ENCODE results near the gene ERGIC1. TPM values are rescaled to one million over a fixed set of nuclear protein-coding genes. Genes with fewer than 3 reads are reported as not detected.

Gene ERGIC1
- total RNA-seq, 1 experiment from 2014 or later = 89.8 TPM

DNA sequence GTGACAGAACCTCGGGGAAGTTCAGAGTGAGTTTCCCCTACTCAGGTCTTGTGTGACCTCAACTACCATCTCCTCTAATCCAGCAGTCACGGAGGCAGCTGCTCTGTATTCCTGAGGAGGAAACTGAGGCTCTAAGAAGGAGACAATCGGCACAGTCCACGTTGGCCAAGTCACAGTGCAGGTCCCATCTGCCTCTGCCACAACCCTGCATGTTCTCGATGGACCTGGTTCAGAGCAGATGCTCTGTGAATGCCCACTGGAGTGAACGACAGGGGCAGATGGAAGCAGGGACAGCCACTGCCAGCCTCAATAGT lies 722 bp upstream of the ERGIC1 start (continued):
- TF ChIP-seq, protein P1, sequence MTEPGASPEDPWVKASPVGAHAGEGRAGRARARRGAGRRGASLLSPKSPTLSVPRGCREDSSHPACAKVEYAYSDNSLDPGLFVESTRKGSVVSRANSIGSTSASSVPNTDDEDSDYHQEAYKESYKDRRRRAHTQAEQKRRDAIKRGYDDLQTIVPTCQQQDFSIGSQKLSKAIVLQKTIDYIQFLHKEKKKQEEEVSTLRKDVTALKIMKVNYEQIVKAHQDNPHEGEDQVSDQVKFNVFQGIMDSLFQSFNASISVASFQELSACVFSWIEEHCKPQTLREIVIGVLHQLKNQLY (CRISPR knock-in tag; IDR thresholded peaks at IDR 0.05) = no peak
- TF ChIP-seq JAZF1 (CRISPR knock-in tag; IDR thresholded peaks at IDR 0.05) = no peak
- no peak for TF ChIP-seq TEAD1 (CRISPR knock-in tag; IDR thresholded peaks at IDR 0.05)
- TF ChIP-seq OVOL2 (CRISPR knock-in tag; IDR thresholded peaks at IDR 0.05; ENCODE audit: borderline replicate concordance) = no peak
- no peak for TF ChIP-seq SMAD4 (CRISPR knock-in tag; IDR thresholded peaks at IDR 0.05)
- TF ChIP-seq NR1H2 (CRISPR knock-in tag; IDR thresholded peaks at IDR 0.05) = no peak
- TF ChIP-seq, protein P2, sequence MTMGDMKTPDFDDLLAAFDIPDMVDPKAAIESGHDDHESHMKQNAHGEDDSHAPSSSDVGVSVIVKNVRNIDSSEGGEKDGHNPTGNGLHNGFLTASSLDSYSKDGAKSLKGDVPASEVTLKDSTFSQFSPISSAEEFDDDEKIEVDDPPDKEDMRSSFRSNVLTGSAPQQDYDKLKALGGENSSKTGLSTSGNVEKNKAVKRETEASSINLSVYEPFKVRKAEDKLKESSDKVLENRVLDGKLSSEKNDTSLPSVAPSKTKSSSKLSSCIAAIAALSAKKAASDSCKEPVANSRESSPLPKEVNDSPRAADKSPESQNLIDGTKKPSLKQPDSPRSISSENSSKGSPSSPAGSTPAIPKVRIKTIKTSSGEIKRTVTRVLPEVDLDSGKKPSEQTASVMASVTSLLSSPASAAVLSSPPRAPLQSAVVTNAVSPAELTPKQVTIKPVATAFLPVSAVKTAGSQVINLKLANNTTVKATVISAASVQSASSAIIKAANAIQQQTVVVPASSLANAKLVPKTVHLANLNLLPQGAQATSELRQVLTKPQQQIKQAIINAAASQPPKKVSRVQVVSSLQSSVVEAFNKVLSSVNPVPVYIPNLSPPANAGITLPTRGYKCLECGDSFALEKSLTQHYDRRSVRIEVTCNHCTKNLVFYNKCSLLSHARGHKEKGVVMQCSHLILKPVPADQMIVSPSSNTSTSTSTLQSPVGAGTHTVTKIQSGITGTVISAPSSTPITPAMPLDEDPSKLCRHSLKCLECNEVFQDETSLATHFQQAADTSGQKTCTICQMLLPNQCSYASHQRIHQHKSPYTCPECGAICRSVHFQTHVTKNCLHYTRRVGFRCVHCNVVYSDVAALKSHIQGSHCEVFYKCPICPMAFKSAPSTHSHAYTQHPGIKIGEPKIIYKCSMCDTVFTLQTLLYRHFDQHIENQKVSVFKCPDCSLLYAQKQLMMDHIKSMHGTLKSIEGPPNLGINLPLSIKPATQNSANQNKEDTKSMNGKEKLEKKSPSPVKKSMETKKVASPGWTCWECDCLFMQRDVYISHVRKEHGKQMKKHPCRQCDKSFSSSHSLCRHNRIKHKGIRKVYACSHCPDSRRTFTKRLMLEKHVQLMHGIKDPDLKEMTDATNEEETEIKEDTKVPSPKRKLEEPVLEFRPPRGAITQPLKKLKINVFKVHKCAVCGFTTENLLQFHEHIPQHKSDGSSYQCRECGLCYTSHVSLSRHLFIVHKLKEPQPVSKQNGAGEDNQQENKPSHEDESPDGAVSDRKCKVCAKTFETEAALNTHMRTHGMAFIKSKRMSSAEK (CRISPR knock-in tag; IDR thresholded peaks at IDR 0.05; ENCODE audit: borderline replicate concordance) = no peak
- TF ChIP-seq HMGA2 (CRISPR knock-in tag; IDR thresholded peaks at IDR 0.05) = no peak

DNA sequence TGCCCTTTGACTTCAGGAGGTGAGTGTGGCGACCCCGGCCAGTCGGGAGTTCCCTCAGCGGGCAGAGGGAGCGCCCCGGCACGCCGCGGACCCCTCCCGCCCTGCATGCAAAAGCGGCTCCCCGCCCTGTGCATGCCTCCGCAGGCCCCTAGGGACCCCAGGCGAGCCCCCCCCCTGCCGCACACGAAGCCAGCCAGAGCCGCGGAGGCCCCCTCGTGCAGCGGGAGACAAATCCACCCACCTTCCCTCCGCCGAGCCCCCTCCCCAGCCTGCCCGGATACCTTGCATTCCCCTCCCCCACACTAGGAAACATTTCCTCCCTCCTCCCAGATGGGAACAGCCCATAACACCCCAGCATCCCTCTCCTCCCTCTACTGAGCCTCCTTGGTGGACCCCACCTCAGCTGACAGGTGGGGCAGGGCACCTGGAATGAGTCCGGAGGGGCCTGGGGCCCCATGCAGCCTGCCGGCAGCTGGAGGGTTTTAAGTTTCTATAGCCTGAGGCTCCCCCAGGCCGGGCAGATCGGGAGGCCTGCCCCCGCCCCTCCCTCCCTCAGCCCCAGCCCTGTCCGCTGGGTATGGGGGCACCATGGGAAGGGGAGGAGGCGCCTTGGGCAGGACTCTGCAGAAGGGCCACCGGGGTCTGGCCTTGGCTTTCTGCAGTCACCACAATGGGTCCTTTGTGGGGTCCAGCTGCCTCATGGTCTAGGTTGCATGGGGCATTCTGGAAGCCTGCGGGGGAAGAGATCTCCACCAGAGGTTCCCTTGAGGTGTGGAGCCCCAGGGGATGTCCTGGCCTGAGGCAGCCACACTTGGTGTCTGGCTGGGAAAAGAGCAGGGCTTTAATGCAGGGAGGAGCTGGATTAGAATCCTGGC lies 601 bp downstream of the ERGIC1 start:
- Mint-ChIP-seq H3K27me3 (ENCODE audit: low read depth) (no peaks in the 10 kb centered on the region), H3K4me3 (peak overlapping the region; percentile 85), H3K27ac (peak overlapping the region; percentile 68; the same call in 1 of the 2 replicates), H3K4me1 (peaks cover 35% of the 10 kb centered on the region), H3K36me3 (no peaks in the 10 kb centered on the region), H3K9me3 (no peaks in the 10 kb centered on the region)
- CTCF ChIA-PET = interaction anchor here (0.5 to 3.9 kb wide), 5 partner anchors 9 to 120 kb away, joined by 3 to 20 read pairs (median 3); partner anchors contain the start of gene DUSP1
- DNase-seq (ENCODE audit: low spot score) (peak; percentile 51), ATAC-seq (peak; percentile 61)
- POLR2A ChIA-PET = interaction anchor here (0.6 to 1.5 kb wide), 4 partner anchors 50 to 1109 kb away, joined by 3 to 7 read pairs (median 4); partner anchors contain the start of gene DUSP1
- TF ChIP-seq MYBL2 (CRISPR knock-in tag; IDR thresholded peaks at IDR 0.05) (0 out of 2 replicates have a peak, but pooled peaks have one; percentile 3), FOXK1 (CRISPR knock-in tag; IDR thresholded peaks at IDR 0.05) (0 out of 2 replicates have a peak, but pooled peaks have one; percentile 18), IRF2 (CRISPR knock-in tag; IDR thresholded peaks at IDR 0.05; ENCODE audit: borderline replicate concordance, low read depth) (no peak)
- TF ChIP-seq, protein P3, sequence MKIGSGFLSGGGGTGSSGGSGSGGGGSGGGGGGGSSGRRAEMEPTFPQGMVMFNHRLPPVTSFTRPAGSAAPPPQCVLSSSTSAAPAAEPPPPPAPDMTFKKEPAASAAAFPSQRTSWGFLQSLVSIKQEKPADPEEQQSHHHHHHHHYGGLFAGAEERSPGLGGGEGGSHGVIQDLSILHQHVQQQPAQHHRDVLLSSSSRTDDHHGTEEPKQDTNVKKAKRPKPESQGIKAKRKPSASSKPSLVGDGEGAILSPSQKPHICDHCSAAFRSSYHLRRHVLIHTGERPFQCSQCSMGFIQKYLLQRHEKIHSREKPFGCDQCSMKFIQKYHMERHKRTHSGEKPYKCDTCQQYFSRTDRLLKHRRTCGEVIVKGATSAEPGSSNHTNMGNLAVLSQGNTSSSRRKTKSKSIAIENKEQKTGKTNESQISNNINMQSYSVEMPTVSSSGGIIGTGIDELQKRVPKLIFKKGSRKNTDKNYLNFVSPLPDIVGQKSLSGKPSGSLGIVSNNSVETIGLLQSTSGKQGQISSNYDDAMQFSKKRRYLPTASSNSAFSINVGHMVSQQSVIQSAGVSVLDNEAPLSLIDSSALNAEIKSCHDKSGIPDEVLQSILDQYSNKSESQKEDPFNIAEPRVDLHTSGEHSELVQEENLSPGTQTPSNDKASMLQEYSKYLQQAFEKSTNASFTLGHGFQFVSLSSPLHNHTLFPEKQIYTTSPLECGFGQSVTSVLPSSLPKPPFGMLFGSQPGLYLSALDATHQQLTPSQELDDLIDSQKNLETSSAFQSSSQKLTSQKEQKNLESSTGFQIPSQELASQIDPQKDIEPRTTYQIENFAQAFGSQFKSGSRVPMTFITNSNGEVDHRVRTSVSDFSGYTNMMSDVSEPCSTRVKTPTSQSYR (CRISPR knock-in tag; IDR thresholded peaks at IDR 0.05) = peak; percentile 84; the same call in 1 of the 2 replicates
- TF ChIP-seq, protein P4, sequence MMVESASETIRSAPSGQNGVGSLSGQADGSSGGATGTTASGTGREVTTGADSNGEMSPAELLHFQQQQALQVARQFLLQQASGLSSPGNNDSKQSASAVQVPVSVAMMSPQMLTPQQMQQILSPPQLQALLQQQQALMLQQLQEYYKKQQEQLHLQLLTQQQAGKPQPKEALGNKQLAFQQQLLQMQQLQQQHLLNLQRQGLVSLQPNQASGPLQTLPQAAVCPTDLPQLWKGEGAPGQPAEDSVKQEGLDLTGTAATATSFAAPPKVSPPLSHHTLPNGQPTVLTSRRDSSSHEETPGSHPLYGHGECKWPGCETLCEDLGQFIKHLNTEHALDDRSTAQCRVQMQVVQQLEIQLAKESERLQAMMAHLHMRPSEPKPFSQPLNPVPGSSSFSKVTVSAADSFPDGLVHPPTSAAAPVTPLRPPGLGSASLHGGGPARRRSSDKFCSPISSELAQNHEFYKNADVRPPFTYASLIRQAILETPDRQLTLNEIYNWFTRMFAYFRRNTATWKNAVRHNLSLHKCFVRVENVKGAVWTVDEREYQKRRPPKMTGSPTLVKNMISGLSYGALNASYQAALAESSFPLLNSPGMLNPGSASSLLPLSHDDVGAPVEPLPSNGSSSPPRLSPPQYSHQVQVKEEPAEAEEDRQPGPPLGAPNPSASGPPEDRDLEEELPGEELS (CRISPR knock-in tag; IDR thresholded peaks at IDR 0.05) = no peak
